HG02938 (cell line): ENCODE data around the gene NOSIP.
"Not testable (repeated sequence)": the region's sequence is repeated elsewhere in the genome, so short reads cannot be mapped to it uniquely, and the experiment has no call there.

Source experiments
- ATAC-seq: cut with Tn5 transposase; IDR thresholded peaks from one replicate; pipeline ENCODE4 v1.9.1; 2021; ENCODE audit warnings: mild to moderate bottlenecking, moderate library complexity; ENCODE audit not compliant: unreplicated experiment

The NOSIP gene, protein sequence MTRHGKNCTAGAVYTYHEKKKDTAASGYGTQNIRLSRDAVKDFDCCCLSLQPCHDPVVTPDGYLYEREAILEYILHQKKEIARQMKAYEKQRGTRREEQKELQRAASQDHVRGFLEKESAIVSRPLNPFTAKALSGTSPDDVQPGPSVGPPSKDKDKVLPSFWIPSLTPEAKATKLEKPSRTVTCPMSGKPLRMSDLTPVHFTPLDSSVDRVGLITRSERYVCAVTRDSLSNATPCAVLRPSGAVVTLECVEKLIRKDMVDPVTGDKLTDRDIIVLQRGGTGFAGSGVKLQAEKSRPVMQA

GRCh38 chr19:49580264-49581006 is at the start of gene NOSIP:
TSS of gene NOSIP (minus strand) at chr19:49580556. CDS start at chr19:49560691, 19,865 bp downstream.
- peak; percentile 94 for ATAC-seq

- no peak for ATAC-seq
These were observed 49.3 kb upstream of the NOSIP start for GRCh38 chr19:49629659-49630058.

- ATAC-seq, result no peak
These were observed 45.9 kb upstream of the NOSIP start for GRCh38 chr19:49626226-49626625.

GRCh38 chr19:49624967-49625910 is 44.9 kb upstream of the NOSIP start:
- ATAC-seq, result no peak

DNA sequence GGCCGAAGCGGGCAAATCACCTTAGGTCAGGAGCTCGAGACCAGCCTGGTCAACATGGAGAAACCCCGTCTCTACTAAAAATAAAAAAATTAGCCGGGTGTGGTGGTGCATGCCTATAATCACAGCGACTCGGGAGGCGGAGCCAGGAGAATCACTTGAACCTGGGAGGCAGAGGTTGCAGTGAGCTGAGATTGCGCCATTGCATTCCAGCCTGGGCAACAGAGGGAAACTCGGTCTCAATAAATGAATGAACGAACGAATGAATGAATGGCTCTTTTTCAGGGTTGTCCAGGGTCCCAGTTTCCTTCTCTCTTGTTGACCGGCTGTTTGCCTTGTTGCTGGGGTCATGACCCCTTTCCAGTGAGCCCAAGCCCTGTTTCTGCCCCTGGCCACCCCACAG is 37.5 kb upstream of the NOSIP start:
- not testable (repeated sequence) for ATAC-seq

GRCh38 chr19:49616945-49617344 is 36.6 kb upstream of the NOSIP start:
- ATAC-seq, result no peak

- no peak for ATAC-seq
These were observed 36.2 kb upstream of the NOSIP start for GRCh38 chr19:49616532-49616931.

GRCh38 chr19:49615861-49616260 is 35.5 kb upstream of the NOSIP start:
- no peak for ATAC-seq

DNA sequence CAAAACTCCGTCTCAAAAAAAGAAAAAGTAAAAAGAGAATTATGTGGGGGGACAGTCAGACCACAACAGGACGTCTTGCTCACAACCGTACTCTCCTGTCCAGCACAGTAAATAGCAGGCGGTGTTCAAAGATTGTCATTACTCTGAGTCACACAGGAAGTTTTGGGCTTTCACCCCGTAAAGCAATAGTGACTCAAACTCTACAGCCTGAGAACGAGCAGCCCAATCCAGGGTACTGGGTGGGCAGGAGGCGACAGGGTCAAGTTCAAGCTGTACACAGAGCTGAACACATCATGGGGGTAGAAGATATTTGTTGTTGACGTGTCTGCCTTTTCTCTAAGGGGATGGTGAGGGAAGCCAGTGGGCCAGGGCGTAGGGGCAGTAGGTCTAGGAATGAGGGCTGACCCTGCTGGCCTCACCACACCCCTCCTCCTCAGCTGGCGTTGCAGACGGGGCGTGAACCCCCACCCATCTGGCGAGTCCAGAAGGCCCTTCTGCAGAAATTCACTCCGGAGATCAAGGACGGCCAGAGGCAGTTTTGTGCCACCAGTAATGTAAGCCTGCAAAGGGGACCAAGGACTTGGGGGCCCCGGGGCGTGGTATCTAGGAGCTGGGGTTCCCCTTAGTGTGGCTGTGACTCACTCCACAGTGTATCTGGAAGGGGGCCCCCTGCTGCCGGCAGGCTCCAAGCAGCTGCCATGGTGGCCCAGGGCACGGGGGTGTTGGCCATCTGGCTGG is 33.9 kb upstream of the NOSIP start:
- no peak for ATAC-seq

DNA sequence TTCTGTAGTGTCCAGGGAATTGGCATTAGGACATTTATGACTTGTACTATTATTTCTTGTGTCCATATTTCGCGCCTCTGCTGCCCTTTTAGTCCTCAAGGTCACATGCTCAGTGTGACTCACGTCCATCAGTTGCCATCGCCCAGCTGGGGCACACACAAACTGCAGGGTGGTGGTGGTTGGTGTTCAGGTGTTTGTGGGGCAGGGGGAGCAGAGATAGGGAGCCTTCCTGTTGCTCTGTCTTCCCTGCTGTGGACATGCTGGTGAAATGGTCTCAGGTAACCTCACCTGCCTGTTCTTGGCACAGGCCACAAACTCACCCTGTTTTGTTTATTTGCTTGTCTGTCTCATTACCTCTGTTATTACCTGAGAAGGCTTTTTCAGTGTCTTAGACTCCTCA is 33.0 kb upstream of the NOSIP start:
- no peak for ATAC-seq

GRCh38 chr19:49609499-49610092 is 29.2 kb upstream of the NOSIP start:
- no peak for ATAC-seq

DNA sequence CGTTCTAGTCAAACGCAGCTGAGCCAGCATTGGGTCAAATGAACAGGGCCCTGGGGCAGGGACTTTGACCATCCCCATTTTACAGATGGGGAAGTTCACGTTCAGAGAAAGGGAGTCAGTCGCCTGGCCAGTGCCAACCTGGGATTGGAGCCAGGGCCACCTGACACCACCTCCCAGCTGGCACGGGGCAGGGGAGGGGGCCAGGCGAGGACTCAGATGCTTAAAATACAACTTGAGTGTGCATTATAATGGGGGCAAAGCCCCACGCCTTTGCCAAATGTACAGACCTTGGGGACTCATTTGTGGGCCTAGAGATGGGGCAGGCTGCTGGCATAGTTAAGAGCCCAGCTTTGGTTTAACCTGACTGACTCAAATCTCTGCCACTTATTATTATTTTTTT is 25.2 kb upstream of the NOSIP start:
- ATAC-seq, result no peak

GRCh38 chr19:49602806-49603205 is 22.4 kb upstream of the NOSIP start:
- no peak for ATAC-seq

GRCh38 chr19:49601482-49602038 is 21.2 kb upstream of the NOSIP start:
- no peak for ATAC-seq

DNA sequence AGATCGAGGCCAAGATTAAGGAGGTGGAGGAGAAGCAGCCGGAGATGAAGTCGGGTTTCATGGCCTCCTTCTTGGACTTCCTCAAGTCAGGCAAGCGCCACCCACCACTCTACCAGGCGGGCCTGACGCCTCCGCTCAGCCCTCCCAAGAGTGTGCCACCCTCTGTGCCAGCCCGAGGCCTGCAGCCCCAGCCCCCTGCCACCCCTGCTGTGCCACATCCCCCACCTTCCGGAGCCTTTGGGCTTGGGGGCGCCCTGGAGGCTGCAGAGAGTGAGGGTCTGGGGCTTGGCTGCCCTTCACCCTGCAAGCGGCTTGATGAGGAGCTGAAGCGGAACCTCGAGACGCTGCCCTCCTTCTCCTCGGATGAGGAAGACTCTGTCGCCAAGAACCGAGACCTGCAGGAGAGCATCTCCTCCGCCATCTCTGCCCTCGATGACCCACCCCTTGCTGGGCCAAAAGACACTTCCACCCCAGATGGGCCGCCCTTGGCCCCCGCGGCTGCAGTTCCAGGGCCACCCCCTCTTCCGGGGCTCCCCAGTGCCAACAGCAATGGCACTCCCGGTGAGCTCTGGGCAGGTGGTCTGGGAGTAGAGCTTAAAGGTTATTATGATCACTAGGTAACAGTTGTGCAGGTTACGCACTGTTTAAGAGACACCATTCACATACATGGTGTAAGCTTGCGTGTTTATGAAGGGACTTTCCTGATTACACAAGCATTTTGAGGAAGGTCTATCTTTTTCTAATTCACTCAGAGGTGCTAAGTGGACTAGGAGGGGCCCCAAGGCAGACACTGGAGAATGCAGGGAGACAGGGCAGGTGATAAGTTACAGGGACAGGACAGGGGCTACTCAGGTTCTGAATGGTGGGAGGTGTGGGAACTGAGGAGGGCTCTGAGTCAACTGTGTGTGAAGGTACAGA is 19.3 kb upstream of the NOSIP start:
- no peak for ATAC-seq

DNA sequence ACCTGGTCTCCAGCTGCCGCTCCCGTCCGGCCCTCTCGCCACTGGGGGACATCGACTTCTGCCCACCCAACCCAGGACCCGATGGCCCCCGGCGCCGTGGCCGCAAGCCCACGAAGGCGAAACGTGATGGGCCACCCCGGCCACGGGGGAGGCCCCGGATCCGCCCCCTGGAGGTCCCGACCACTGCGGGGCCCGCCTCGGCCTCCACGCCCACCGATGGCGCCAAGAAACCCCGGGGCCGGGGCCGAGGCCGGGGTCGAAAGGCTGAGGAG is 17.3 kb upstream of the NOSIP start:
- no peak for ATAC-seq

DNA sequence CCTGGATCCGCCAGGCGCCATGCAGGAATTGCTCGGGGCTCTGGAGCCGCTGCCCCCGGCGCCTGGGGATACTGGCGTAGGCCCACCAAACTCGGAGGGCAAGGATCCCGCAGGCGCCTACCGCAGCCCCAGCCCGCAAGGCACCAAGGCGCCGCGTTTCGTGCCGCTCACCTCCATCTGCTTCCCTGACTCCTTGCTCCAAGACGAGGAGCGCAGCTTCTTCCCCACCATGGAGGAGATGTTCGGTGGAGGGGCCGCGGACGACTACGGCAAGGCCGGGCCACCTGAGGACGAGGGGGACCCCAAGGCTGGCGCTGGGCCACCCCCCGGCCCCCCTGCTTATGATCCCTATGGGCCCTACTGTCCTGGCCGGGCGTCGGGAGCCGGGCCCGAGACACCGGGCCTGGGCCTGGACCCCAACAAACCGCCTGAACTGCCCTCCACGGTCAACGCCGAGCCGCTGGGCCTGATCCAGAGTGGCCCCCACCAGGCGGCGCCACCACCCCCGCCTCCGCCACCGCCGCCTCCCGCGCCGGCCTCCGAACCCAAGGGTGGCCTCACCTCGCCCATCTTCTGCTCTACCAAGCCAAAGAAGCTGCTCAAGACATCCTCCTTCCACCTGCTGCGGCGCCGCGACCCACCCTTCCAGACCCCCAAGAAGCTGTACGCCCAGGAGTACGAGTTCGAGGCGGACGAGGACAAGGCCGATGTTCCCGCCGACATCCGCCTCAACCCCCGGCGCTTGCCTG is 16.8 kb upstream of the NOSIP start:
- ATAC-seq, result no peak

- no peak for ATAC-seq
These were observed 16.1 kb upstream of the NOSIP start for GRCh38 chr19:49596407-49596806.
